Hepatic stellate cell (primary cell): ENCODE results near the gene DBNDD2.

Experiments
- DNase-seq: peaks from one replicate; pipeline ENCODE4 v3.0.0; 2011; ENCODE audit warnings: low spot score

Gene DBNDD2, protein sequence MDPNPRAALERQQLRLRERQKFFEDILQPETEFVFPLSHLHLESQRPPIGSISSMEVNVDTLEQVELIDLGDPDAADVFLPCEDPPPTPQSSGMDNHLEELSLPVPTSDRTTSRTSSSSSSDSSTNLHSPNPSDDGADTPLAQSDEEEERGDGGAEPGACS

DNA sequence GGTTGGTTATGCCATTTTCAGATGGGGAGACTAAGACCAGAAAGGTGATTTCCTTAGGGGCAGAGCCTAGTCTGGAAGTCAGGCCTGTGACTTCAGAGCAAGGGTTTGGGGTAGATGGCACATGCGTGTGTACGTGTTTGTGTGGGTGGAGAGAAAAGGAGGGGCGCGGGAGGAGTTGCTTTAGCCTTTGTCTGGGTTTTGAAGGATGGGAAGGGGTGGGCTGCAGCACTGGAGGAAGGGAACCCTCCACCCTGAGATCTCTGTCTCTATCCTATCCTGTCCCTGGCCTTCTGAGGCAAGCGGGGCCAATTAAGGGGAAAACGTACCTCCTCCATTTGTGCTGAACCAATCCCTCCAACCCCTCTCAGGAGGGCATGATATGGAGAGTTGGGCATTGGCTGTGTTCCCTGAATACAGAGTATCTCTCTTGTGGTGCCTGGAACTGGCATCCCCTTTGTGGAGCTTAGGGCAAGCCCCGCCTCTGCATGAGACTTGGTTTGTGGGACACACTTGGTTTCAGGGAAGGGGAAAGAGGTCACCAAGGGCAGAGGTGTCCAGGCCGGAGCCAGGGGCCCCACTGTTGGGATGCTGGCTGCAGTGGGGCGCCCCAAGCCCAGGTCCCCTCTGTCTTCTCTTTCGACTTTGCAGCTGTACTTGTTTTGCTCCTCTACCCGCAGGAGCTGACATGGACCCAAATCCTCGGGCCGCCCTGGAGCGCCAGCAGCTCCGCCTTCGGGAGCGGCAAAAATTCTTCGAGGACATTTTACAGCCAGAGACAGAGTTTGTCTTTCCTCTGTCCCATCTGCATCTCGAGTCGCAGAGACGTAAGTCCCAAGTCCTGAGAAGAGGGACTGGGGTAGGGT, at the start of gene DBNDD2:
Gene DBNDD2 (plus strand): TSS at position 507 of the 863 bp plus-strand sequence. CDS start 179 bp downstream, at position 686.
- peak; percentile 19 for DNase-seq

DNA sequence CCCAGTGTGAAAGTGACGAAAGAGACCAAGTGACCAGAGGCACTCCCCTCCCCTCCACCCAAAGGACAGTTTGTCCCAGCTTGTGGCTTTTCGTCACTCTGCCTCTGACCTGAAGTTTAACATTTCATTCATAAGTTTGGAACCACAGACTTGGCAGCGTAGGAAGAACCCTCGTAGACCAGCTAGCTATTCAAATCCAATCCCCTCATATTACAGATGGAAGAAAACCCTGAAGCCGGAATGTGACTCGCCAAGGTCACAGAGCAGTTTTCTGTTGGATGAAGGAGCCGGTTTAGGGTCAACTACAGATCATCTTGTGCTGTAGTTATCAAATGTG, 49.1 kb upstream of the DBNDD2 start:
- no peak for DNase-seq

DNA sequence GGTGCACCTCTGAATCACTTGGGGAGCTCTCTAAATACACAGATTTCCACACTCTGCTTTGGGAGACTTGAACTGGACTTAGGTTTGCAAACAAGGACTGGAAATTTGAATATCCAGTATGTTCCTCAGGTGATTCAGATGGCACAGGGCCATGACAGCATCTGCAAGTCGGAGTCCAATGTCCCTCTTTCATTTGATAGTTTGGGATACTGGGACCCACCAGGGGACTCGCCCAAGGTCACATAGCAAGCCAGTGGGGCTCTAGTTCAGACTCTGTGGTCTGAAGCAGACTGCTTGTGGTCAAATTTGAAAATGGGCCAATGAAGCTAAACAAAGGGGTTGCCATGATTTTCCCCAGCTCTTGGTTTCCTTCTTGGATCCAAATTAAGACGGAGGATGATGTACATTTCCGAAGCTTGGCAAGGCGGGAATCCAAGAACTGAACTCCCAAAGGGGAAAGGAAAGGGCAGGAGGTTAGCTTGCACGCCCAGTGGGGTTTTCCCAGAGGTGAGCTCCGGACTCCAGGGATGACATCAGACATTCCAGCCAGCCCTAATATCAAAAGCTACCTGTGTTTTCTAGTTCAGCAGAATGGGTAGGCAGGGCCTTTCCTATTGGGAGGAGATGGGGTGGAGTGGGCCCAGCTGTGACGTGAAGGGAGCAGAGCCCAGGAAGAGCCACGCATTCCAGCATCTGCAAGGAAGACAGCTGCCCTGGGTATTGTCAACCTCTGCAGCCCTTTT, 48.5 kb upstream of the DBNDD2 start:
- DNase-seq = no peak

DNA sequence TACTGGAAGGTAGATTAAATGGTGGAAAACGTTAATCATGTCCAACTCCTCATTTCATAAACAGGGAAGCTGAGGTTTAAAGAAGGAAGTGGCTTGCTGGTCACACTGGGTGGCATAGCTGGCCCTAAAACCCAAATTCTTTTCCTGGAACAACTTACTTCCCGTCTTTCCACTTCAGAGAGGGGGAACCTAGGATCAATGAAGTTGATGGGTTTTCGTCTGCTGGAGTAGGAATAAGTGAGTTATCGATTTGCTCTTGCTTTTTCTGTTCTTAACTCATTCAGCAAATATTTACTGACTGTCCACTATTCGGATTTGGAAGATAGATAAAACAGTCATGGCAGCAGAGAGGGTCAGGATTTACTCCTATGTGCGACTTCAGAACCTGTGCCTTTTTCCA, 46.3 kb upstream of the DBNDD2 start:
- no peak for DNase-seq

DNA sequence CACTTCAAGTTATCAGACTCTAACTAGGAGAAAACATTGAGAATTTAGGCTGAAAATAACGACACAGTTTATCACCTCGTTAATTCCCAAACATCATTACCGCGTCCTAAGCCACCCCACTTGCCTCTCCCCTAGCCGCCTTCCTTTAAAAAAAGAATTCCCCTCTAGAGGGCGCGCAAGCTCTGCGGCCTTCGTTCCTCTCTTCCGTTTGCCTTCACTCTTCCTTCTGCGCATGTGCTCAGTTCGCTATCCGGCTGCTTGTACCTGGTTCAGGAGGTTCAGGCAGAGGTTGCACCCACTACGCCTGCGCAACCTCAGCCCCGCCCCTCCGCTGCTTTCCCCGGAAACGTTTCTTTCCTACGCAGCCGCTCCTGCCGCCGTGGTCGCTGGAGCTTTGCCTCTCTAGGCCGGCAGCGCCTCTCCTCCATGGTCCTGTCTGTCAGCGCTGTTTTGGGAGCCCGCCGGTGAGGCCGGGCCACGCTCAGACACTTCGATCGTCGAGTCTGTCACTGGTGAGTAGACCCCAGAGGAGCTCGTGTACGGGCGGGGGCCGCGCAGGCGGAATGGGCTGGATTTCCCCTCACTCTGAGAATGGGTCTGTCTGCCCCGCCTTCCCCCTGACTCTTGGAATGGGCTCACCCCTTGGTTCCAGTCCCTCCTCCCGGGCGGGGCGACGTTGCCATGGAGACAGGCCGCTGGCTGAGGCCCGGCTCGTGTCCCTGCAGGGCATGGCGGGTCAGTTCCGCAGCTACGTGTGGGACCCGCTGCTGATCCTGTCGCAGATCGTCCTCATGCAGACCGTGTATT, 45.1 kb upstream of the DBNDD2 start, which contains the start of gene SYS1:
Gene SYS1 (plus strand): TSS at position 353 of the 807 bp plus-strand sequence. CDS start 376 bp downstream, at position 729.
- DNase-seq = peak; percentile 97

DNA sequence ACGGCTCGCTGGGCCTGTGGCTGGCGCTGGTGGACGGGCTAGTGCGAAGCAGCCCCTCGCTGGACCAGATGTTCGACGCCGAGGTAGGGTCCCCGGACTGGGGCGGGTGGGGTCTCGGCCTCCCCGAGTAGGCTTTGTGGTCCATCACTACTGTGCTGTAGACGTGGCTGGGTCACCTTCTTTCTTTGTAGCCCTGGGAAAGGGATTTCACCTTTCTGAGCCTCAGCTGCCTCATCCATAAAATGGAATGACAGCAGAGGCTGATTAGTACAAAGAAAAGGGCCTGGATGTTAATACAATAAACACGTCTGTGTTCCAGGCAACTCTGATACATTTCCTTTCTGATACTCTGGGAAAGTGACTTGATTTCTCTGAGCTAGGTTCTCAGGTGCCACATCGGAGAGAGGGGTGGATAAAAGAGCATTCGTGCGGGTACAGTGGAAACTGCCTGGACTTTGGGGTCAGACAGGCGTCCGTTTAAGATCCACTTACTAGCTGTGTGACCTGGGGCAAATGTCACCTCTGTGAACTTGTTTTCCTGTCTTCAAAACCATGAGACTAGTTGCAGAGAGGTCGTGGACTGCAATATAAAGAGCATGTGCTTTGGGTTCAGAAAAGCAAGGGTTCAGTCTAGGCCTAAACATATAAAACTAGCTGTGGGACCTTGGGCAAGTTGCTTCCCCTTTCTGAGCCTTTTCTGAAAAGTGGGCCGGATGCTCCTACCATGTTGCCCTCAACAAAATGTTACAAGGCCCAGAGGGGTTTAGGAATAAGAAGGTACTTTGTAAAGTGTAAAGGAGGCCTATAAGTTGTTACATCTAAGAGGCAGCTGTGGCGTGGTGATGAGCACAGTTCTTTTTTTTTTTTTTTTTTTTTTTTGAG, 44.2 kb upstream of the DBNDD2 start:
- no peak for DNase-seq

DNA sequence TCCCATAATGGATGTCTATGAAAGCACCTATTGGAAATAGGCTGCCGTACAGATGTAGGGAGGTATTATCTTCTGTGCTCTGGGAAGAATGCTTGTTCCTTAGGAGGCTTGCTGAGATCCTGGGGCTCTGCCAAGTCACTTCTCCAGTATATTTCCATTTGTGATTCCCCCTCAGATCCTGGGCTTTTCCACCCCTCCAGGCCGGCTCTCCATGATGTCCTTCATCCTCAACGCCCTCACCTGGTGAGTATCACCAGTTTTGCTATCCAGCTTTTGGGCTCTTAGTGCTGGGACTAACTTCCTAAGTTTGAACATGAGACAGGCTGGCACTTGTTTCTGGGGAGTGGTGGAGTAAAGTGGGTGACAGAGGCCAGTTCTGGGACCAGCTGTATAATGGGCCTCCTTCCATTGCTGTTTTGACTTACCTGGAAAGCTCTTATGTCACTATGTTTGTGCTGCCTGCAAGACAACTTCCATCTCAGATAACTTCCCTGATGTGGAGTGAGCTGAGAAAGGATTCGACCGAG, 42.6 kb upstream of the DBNDD2 start:
- DNase-seq = no peak

DNA sequence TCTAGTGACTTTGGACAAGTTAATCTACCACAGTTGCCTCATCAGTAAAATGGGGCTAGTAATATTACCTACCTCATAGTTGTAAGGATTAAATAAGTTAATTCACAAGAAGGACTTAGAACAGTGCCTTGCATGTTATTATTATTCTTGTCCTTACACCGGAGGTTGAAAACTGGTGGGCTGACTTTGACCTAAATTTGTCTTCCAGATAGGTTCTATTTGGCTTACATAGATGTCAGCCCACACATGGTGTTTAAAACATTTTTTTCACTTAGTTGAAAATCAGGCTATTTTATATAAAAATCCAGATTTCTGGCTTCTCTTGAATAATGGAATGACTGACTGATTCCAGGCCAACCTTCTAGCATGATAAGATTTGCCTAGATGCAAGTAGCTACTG, 41.9 kb upstream of the DBNDD2 start:
- DNase-seq = no peak

DNA sequence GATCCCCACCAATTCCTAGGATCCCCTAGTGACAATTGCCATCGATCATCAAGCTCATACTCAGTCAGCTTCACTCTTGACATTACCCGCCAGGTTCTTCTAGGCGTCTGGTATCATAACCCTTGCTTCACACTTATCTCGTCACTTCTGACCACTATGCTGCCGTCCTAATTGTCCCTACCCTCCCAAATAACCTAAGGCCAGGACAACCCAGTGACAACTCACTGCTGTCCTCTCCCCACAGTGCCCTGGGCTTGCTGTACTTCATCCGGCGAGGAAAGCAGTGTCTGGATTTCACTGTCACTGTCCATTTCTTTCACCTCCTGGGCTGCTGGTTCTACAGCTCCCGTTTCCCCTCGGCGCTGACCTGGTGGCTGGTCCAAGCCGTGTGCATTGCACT, 41.5 kb upstream of the DBNDD2 start:
- DNase-seq = no peak

DNA sequence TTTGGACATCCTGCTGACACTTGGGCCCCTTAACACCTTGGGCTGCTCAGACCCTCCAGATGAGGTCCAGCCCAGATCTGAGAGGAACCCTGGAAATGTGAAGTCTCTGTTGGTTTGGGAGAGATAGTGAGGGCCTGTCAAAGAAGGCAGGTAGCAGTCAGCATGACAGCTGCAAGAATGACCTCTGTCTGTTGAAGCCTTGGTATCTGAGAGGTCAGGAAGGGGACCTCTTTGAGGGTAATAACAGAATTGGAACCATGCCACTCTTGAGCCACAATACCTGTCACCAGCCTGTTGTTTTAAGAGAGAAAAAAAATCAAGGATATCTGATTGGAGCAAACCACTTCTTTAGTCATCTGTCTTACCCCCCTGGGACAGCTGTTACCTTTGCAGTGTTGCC, 41.0 kb upstream of the DBNDD2 start:
- DNase-seq = no peak

DNA sequence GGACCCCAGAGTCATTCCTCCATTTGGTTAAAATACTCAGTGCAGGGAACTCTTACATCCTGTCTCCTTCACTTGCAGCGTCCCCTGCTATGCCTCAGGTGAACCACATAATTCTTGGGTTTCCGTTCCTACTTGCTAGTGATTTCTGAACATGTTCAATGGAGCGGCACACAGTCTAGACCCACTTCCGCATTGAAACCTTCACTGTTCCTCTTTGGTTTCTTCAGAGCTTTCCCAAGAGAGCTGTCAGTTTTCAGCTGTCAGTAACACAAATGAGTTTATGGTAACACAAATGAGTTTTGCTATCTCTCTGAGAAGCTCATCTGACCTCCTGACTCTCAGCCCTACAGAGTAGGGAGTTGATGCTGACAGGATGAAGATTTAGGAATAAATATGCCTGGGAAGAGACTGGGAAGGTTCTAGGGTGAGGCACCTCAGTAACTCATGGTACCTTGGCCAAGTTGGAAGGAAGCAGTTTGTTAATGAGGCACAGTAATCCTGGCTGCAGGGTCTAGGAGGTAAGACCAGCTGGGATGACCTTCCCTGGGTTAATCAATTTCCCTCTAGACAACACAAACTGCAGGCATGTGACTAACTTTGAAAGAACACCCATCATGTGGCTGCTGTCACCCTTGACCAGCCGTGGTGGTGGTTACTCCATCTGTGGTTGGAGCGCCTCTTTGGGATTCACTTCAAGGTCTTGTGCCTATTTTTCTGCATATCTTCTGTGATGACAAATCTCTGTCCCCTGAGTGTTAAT, 39.7 kb upstream of the DBNDD2 start:
- no peak for DNase-seq

DNA sequence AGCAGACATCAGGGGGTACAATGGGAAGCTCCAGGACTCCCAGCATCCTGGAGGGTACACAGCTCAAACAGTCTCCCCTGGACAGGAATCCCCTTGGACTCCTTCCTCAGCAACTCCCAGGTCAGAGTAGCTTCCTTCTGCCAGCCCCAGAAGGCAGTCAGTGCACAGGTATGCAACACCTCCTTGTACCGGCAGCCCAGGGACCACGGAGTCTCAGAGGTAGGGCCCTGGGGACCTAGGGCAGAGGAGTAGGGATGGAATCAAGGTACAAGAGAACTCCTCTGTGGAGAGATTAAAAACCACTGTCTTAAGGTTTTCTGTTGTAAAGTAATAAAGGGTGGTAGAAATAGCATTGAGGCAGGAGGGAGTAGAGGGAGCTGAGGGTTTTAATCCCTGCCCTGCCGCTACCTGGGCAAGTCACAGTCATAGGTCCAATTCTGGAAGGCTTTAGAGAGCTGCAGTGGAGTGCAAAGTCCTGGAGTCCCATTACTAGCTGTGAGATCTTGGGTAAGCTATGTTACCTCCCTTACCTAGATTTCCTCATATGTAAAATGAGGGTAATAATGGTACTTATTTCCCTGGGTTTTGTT, 37.4 kb upstream of the DBNDD2 start:
- DNase-seq = no peak

DNA sequence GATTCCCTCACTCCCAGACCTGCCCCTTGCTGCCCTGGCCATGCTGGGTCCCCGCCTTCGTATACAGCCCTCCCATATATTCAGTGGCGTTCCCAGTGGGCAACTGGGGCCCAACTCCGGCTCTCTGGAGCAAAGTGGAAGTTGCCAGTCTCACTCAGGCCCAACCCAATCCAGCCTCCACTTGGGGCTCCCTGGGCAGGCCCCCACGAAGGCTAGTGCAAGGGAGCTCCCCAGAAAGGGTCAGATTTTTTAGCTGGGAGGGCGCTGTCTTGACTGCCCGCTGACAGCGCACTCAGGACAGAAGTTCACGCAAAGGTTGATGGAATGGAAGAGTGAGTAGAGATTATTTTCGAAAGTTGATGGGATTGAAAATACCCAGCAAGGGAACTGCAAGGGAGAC, 35.8 kb upstream of the DBNDD2 start:
- no peak for DNase-seq

DNA sequence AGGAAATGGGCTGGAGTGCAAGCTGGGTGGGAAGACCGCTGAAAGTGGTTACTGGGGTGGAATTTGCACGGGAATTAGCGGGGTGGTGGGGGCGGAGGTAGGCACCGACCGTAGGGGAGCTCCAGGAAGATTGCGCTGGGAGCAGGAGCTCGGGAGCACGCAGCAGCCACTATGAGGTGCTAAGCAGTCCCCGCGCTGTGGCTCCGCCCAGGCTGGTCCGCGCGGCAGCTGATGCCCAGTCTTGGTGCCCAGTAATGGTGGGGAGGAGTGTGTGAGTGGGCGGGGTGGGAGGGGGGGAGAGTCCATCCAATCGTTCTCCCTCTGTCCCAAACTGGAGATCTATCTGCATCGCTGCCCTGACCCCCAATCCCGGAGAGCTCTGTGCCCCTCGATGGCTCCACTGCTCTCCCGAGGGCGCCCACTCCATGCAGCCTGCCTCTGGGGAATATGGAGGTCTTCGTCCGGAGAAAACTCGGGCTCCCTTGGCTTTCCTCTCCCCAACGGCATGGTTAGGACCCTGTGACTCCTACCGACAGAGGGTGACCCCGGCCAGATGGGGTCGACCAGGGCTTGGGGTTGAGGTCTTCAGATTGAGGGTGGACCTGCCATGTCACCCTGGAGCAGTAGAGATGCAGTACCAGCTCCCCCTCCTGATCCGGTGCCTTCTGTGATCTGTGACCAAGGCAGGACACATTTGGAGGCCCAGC, 35.3 kb upstream of the DBNDD2 start:
- DNase-seq = no peak

DNA sequence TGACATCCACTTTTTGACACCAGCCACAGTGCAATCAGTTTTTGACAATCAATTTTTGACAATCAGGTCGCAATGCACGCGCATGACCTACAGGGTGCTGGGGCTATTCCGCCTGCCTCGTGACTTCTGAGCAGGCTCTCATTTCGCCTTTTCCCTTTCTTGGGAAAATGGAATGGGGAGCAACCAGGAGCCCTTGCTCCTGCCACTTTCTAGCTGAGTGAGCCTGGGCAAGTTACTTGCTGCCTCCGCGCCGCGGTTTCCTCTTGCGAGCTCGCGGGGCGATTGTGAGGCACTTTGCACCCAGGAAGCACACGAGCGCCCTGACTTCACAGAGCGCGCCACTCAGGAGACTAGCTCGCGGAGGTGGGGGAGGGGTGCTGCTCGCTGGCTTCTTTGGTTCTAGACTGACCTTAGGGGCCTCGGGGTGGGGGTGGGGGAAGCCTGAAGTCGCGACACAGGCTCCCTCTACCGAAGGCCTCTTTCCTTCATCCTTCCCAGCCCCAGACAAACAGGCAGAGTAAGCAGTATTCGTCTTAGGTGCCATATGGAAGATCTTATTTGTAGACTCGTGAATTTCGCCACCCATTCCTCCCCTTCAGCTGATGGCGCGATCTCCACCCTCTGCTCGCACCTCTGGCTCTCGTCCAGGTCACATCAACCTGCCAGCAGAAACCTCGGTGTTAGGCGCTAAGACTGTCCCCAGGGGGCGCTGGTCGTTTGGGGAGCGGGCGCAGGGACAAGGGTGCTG, 34.6 kb upstream of the DBNDD2 start:
- DNase-seq = peak; percentile 78

DNA sequence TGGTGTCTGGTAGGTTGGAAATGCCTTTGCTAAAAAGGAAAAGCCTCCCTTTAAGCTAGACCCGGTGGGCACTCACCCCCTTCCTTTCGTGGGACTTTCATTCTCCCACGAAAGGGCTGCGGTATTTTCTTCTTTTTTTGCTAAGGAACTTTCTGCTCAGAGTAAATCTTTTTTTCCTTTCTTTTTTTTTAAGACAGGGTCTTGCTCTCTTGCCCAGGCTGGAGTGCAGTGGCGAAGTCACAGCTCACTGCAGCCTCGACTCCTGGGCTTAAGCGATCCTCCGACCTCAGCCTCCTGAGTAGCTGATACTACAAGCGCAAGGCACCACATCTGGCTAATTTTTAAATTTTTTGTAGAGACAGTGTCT, 34.0 kb upstream of the DBNDD2 start:
- DNase-seq = no peak

DNA sequence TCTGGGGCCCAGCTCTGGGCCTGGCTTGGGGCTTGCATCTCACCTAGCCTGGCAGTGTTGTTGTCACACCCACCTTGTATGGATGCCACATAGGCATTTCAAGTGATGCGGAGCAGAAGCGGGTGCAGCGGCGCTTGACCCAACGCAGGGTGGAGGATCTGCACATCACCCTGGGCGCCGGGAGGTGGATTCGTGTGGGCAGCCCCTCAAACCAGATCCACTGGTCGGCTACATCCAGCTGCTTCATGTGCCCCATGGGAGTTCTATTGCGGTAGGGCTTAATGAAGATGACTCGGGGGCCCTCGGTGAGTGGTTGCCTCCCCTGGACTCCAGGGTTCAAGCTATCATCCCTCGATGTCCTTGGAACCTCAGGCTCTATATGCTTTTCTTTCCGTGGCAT, 33.1 kb upstream of the DBNDD2 start:
- no peak for DNase-seq

DNA sequence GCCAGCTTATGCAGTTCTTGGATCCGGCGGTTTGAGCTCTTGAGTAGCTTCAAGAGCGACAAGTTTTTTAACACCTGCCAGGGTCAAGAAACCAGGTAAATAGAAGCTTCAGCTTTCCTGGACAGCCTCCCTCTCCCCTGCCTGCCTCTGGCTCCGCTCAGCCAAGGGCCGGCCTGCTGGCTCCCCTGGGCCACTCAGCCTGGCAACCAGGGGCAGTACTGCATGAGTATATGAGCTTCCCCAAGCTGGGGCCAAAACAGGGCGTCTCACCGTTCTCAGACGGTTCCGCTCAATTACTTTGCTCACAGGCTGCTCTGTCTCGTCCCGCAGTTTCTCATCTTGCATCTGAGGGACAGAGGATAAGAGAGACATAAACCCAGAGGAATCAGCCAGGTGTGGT, 30.8 kb upstream of the DBNDD2 start:
- DNase-seq = no peak
